H1 (cell line): ENCODE data around the gene MTMR2. TPM values are rescaled to one million over a fixed set of nuclear protein-coding genes. Genes with fewer than 3 reads are reported as not detected.

Experiments
- CTCF ChIA-PET: fragments of 300-600 bp; sonication (Branson Sonifier 250); formaldehyde crosslinking; loops from one replicate; lab custom pipeline; 2021; ENCODE audit not compliant: partially characterized antibody; lab: Charles Lee
- POLR2A ChIA-PET: fragments of 300-600 bp; sonication (Branson Sonifier 250); formaldehyde crosslinking; loops from one replicate; lab custom pipeline; 2021; ENCODE audit warnings: inconsistent platforms; ENCODE audit not compliant: partially characterized antibody; lab: Charles Lee
- DNase-seq, 2 experiments: peaks; one replicate each; pipeline versions ENCODE4 v3.0.0 to v3.0.0-alpha.2; 2010 to 2022; ENCODE audit warnings: low spot score in 2 of 2, low read depth in 1 of 2, mixed read lengths in 1 of 2
- FAIRE-seq: peaks from 2 replicates; lab custom pipeline; 2011; peaks lifted over from hg19 to GRCh38; lab: Jason Lieb, UNC
- H2AFZ ChIP-seq: 2 replicates; pipeline ENCODE4 v1.8.1; 2012; ENCODE audit warnings: low read length, inconsistent platforms
- H2AK5ac ChIP-seq: 2 replicates; pipeline ENCODE4 v1.6.1; 2013; ENCODE audit warnings: low read depth, low read length
- H2BK120ac ChIP-seq: replicated peaks from 2 replicates; pipeline ENCODE3; 2013; ENCODE audit warnings: low read depth, low read length, inconsistent platforms
- H2BK12ac ChIP-seq: 2 replicates; pipeline ENCODE4 v1.6.1; 2013; ENCODE audit warnings: low read depth, low read length
- H2BK15ac ChIP-seq: 2 replicates; pipeline ENCODE4 v1.6.1; 2013; ENCODE audit warnings: low read length
- H2BK20ac ChIP-seq: 2 replicates; pipeline ENCODE4 v1.6.1; 2013; ENCODE audit warnings: low read length
- H2BK5ac ChIP-seq: 2 replicates; pipeline ENCODE4 v1.6.1; 2013; ENCODE audit warnings: low read depth, low read length
- H3K14ac ChIP-seq: 2 replicates; pipeline ENCODE4 v1.6.1; 2013; ENCODE audit warnings: inconsistent platforms; ENCODE audit not compliant: insufficient read length
- H3K18ac ChIP-seq: 2 replicates; pipeline ENCODE4 v1.6.1; 2013; ENCODE audit warnings: low read length; ENCODE audit errors: extremely low read depth
- H3K23ac ChIP-seq: 2 replicates; pipeline ENCODE4 v1.6.1; 2013; ENCODE audit warnings: inconsistent platforms; ENCODE audit not compliant: insufficient read length
- H3K23me2 ChIP-seq: 2 replicates; pipeline ENCODE4 v1.6.1; 2013; ENCODE audit warnings: low read depth, low read length
- H3K27ac ChIP-seq: 2 replicates; pipeline ENCODE4 v1.6.1; 2011; ENCODE audit warnings: low read depth, low read length, inconsistent platforms
- H3K27me3 ChIP-seq, 4 experiments: replicated peaks in 1 of 4; 1 replicate in 1 of 4; 2 replicates in 3 of 4; pipeline versions ENCODE4 v1.6.1 to v1.8.1; 2011 to 2013; ENCODE audit warnings: low read length in 3 of 4, mild to moderate bottlenecking in 3 of 4, inconsistent platforms in 2 of 4, mixed read lengths in 2 of 4, moderate library complexity in 1 of 4; ENCODE audit not compliant: control insufficient read depth in 3 of 4, insufficient read depth in 3 of 4; ENCODE audit errors: extremely low read depth in 1 of 4
- H3K36me3 ChIP-seq, 4 experiments: 2 replicates each; pipeline versions ENCODE4 v1.6.1 to v1.8.1; 2011 to 2013; ENCODE audit warnings: mild to moderate bottlenecking in 4 of 4, low read length in 3 of 4, moderate library complexity in 2 of 4, control low read depth in 1 of 4, inconsistent platforms in 1 of 4; ENCODE audit not compliant: insufficient read depth in 4 of 4, control insufficient read depth in 2 of 4
- H3K4ac ChIP-seq: replicated peaks from 2 replicates; pipeline ENCODE3; 2013; ENCODE audit warnings: low read length, low read depth, mixed read lengths, inconsistent platforms; ENCODE audit not compliant: insufficient read length
- H3K4me1 ChIP-seq, 4 experiments: replicated peaks in 1 of 4; 1 replicate in 1 of 4; 2 replicates in 3 of 4; pipeline versions ENCODE4 v1.6.1 to v1.8.1; 2011 to 2013; ENCODE audit warnings: low read length in 3 of 4, inconsistent platforms in 2 of 4, mixed read lengths in 1 of 4; ENCODE audit not compliant: insufficient read depth in 4 of 4, control insufficient read depth in 3 of 4
- H3K4me2 ChIP-seq, 2 experiments: 2 replicates each; pipeline versions ENCODE4 v1.6.1 to v1.8.1; 2011 to 2013; ENCODE audit warnings: low read depth in 2 of 2, low read length in 2 of 2, control low read depth in 1 of 2, inconsistent platforms in 1 of 2, mild to moderate bottlenecking in 1 of 2; ENCODE audit not compliant: insufficient read depth in 1 of 2
- H3K4me3 ChIP-seq, 4 experiments: fragments of 200-600, 300-600 bp in 1 of 4; sonication (generic), shearing (Covaris generic), sonication (Bioruptor Twin) in 1 of 4; 2 replicates each; pipeline versions ENCODE4 v1.5.1 to v1.8.1; 2011 to 2016; ENCODE audit warnings: low read length in 4 of 4, low read depth in 3 of 4, control low read depth in 2 of 4, inconsistent platforms in 2 of 4, mild to moderate bottlenecking in 2 of 4, mixed read lengths in 1 of 4, moderate library complexity in 1 of 4; ENCODE audit not compliant: insufficient read depth in 2 of 4; ENCODE audit errors: extremely low read depth in 1 of 4
- H3K56ac ChIP-seq: replicated peaks from 2 replicates; pipeline ENCODE3; 2013; ENCODE audit warnings: low read depth, mild to moderate bottlenecking, mixed read lengths, low read length, inconsistent platforms; ENCODE audit not compliant: insufficient read length
- H3K79me1 ChIP-seq: 2 replicates; pipeline ENCODE4 v1.6.1; 2013; ENCODE audit warnings: low read depth, low read length, control low read depth
- H3K79me2 ChIP-seq, 2 experiments: 2 replicates each; pipeline versions ENCODE4 v1.6.1 to v1.8.1; 2012 to 2013; ENCODE audit warnings: low read length in 2 of 2, mild to moderate bottlenecking in 2 of 2, inconsistent platforms in 1 of 2; ENCODE audit not compliant: insufficient read depth in 2 of 2, control insufficient read depth in 1 of 2
- H3K9ac ChIP-seq, 4 experiments: replicated peaks in 1 of 4; 1 replicate in 1 of 4; 2 replicates in 3 of 4; pipeline versions ENCODE4 v1.6.1 to v1.8.1; 2011 to 2013; ENCODE audit warnings: low read depth in 3 of 4, low read length in 3 of 4, control low read depth in 2 of 4, mild to moderate bottlenecking in 2 of 4, moderate library complexity in 2 of 4, inconsistent platforms in 1 of 4; ENCODE audit errors: extremely low read depth in 1 of 4
- H3K9me3 ChIP-seq, 2 experiments: 2 replicates each; pipeline versions ENCODE4 v1.6.1 to v1.8.1; 2012 to 2013; ENCODE audit warnings: mild to moderate bottlenecking in 2 of 2, moderate library complexity in 2 of 2, control low read depth in 1 of 2, inconsistent platforms in 1 of 2, low read depth in 1 of 2, low read length in 1 of 2, mixed read lengths in 1 of 2; ENCODE audit not compliant: insufficient read depth in 2 of 2
- H4K20me1 ChIP-seq, 2 experiments: replicated peaks in 1 of 2; 2 replicates each; pipeline versions ENCODE3 to v1.8.1; 2011 to 2013; ENCODE audit warnings: inconsistent platforms in 2 of 2, low read length in 2 of 2, mild to moderate bottlenecking in 1 of 2; ENCODE audit not compliant: insufficient read depth in 2 of 2, control insufficient read depth in 1 of 2
- H4K5ac ChIP-seq: 2 replicates; pipeline ENCODE4 v1.6.1; 2013; ENCODE audit warnings: low read length, low read depth, mixed read lengths, inconsistent platforms; ENCODE audit not compliant: insufficient read length
- H4K8ac ChIP-seq: 2 replicates; pipeline ENCODE4 v1.8.0; 2013; ENCODE audit warnings: mild to moderate bottlenecking, moderate library complexity, low read length, inconsistent platforms; ENCODE audit not compliant: insufficient read depth; ENCODE audit errors: extremely low read depth
- H4K91ac ChIP-seq: replicated peaks from 2 replicates; pipeline ENCODE3; 2013; ENCODE audit warnings: low read length, mixed read lengths, inconsistent platforms; ENCODE audit not compliant: insufficient read length
- NRF1 ChIP-seq: IDR thresholded peaks from 2 replicates; pipeline ENCODE4 v1.6.1; 2011; ENCODE audit warnings: mild to moderate bottlenecking, low read depth, low read length, improper control_type of control experiment
- WGBS, 2 experiments: shearing (Covaris generic) in 1 of 2; methylation state at CpG; one replicate each; pipeline versions ENCODE4 v1.1.6 to v1.1.7; 2013 to 2015; ENCODE audit warnings: low lambda C conversion rate in 2 of 2, mixed read lengths in 2 of 2, inconsistent platforms in 1 of 2, low coverage in 1 of 2, missing lambda C conversion rate in 1 of 2; ENCODE audit not compliant: insufficient replicate concordance in 2 of 2, insufficient coverage in 1 of 2, insufficient read length in 1 of 2; ENCODE audit errors: extremely low coverage in 1 of 2, missing lambda C conversion rate in 1 of 2; 5-methylcytosine and 5-hydroxymethylcytosine counted together
- polyA plus RNA-seq, 7 experiments: library from polyadenylated mRNA; depleted of rRNA in 3 of 7; stranded (reverse) in 5 of 7; unstranded in 2 of 7; fragments of >200 nt in 5 of 7; fragments of 200-250 nt in 2 of 7; gene quantifications; 1 replicate in 5 of 7; 2 replicates in 1 of 7; 4 replicates in 1 of 7; pipeline versions ENCODE4 v1.2.1 to v1.2.3, GENCODE V29; 2011 to 2013; ENCODE audit warnings: missing spikeins in 2 of 7, mixed read lengths in 2 of 7
- total RNA-seq: library from RNA; stranded (reverse); fragmentation: NEBNext Ultra II Directional; extraction: Animal tissue kit (Norgen Biotek cat#: 25700); gene quantifications from 2 replicates; pipeline ENCODE4 v1.2.1, GENCODE V29; 2021
- TF ChIP-seq, protein P1 (sequence below): IDR thresholded peaks from 2 replicates; pipeline ENCODE4 v1.6.1; 2011; ENCODE audit warnings: low read length, improper control_type of control experiment

Gene MTMR2
- total and polyA plus RNA-seq, 2 of the 8 experiments (the other 6 are each of a cell fraction or from before 2014, with no cell fraction given), result 16.7 to 52.9 TPM

DNA sequence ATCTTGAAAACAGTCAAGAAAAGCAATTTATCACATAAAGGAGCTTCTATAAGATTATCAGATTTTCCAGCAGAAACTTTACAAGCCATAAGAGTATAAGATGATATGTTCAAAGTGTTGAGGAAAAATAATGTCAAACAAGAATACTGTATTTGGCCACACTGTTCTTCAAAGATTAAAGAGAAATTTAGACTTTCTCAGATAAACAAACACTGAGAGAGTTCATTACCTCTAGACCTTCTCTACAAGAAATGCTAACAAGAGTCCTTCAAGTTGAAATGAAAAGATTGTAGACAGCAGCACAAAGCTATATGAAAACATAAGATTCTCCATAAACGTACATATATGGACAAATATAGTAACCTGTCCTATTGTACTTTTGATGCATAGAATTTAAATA lies 8.0 kb upstream of the MTMR2 start:
- FAIRE-seq, result no peak
- POLR2A ChIA-PET, result no interaction called here

More for the DNA sequence above, 8.0 kb upstream of the MTMR2 start:
- Histone ChIP-seq H2AK5ac (no peak overlapping the region), H4K91ac (no peak overlapping the region), H3K9ac (no peak overlapping the region), H3K18ac (no peak overlapping the region), H3K79me2 (no peaks in the 10 kb centered on the region), H3K14ac (no peak overlapping the region), H2BK15ac (no peak overlapping the region), H3K23me2 (no peaks in the 10 kb centered on the region), H2AFZ (no peak overlapping the region), H4K20me1 (no peaks in the 10 kb centered on the region), H3K4me1 (no peaks in the 10 kb centered on the region), H3K27ac (no peak overlapping the region), H3K27me3 (no peaks in the 10 kb centered on the region), H2BK5ac (no peak overlapping the region), H3K23ac (no peak overlapping the region), H4K8ac (no peak overlapping the region), H3K4ac (no peak overlapping the region), H3K9me3 (no peaks in the 10 kb centered on the region), H2BK120ac (no peak overlapping the region), H4K5ac (no peak overlapping the region), H3K79me1 (no peaks in the 10 kb centered on the region), H2BK20ac (no peak overlapping the region), H3K4me3 (no peak overlapping the region), H3K4me2 (no peak overlapping the region), H3K56ac (no peak overlapping the region), H3K36me3 (no peaks in the 10 kb centered on the region), H2BK12ac (no peak overlapping the region)
- WGBS, 2 experiments, result 78% methylated on average over 1 of the region's 1 CpG; no CpG with 5 or more reads in 1 of the 2 experiments
- TF ChIP-seq NRF1, result no peak
- TF ChIP-seq, protein P1, sequence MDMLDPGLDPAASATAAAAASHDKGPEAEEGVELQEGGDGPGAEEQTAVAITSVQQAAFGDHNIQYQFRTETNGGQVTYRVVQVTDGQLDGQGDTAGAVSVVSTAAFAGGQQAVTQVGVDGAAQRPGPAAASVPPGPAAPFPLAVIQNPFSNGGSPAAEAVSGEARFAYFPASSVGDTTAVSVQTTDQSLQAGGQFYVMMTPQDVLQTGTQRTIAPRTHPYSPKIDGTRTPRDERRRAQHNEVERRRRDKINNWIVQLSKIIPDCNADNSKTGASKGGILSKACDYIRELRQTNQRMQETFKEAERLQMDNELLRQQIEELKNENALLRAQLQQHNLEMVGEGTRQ, result no peak
- CTCF ChIA-PET, result no interaction called here
- DNase-seq, result no peak
